IPS-20b (cell line): Measurements from ENCODE around the gene TRABD2A.

Source experiments
- H3K27ac ChIP-seq: one replicate; pipeline ENCODE4 v1.5.1; 2013; ENCODE audit warnings: low read length
- H3K27me3 ChIP-seq: 2 replicates; pipeline ENCODE4 v1.6.1; 2013; ENCODE audit warnings: mild to moderate bottlenecking, low read length, inconsistent platforms; ENCODE audit not compliant: insufficient read depth
- H3K36me3 ChIP-seq: 2 replicates; pipeline ENCODE4 v1.6.1; 2013; ENCODE audit warnings: low read depth, mild to moderate bottlenecking, inconsistent platforms, low read length, moderate library complexity; ENCODE audit not compliant: insufficient read depth
- H3K4me1 ChIP-seq: 2 replicates; pipeline ENCODE4 v1.6.1; 2013; ENCODE audit warnings: mild to moderate bottlenecking, control low read depth, inconsistent platforms, low read length, moderate library complexity; ENCODE audit not compliant: insufficient read depth
- H3K4me3 ChIP-seq: 2 replicates; pipeline ENCODE4 v1.5.1; 2013; ENCODE audit warnings: mild to moderate bottlenecking, low read length, inconsistent platforms
- H3K9ac ChIP-seq: 2 replicates; pipeline ENCODE4 v1.6.1; 2013; ENCODE audit warnings: low read depth, mild to moderate bottlenecking, inconsistent platforms, low read length, moderate library complexity
- H3K9me3 ChIP-seq: 2 replicates; pipeline ENCODE4 v1.6.1; 2013; ENCODE audit warnings: mild to moderate bottlenecking, low read depth, low read length, inconsistent platforms; ENCODE audit not compliant: insufficient read depth

The TRABD2A gene

DNA sequence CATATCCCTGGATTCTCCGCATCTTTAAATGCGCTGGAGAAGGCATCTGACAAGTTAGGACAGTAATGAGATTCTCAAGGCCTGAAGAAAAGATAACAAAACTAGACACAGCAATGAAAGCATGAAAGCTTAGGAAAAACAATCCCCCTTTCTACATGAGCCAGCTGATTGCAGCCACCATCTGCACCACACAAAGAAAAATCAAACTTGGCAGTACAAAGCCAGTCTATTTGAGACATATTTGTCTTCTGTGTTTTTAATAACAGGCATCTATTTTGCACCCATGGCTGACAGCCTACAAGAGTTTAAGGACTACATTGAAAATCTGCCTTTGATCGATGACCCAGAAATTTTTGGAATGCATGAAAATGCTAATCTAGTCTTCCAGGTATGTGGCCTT is 83.6 kb downstream of the TRABD2A start:
- Histone ChIP-seq H3K27ac (no peak overlapping the region), H3K9ac (no peak overlapping the region), H3K36me3 (no peaks in the 10 kb centered on the region), H3K9me3 (no peaks in the 10 kb centered on the region), H3K27me3 (no peaks in the 10 kb centered on the region), H3K4me3 (no peak overlapping the region), H3K4me1 (peaks cover 11% of the 10 kb centered on the region)

DNA sequence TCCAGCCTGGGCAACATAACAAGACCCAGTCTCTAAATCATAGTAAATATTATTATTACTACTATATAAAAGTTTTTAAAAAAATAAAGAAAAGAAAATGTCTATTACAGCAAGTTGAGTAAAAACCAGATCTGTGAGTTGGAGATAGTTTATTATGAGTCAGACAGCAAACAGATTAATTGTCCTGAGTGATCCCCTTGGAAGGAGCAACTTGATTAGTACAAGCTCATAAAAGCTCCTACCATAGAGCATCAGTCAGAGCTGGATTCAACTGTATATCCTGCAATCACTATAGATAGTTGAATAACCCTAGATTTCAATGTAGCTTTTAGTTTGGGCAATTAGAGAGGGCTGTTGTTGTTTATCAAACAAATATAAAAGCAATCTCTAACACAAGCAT is 84.1 kb downstream of the TRABD2A start:
- no peaks in the 10 kb centered on the region for H3K9me3 ChIP-seq
- H3K27me3 ChIP-seq, result no peaks in the 10 kb centered on the region
- no peak overlapping the region for H3K9ac ChIP-seq
- no peaks in the 10 kb centered on the region for H3K36me3 ChIP-seq
- no peak overlapping the region for H3K4me3 ChIP-seq
- H3K4me1 ChIP-seq, result peaks cover 11% of the 10 kb centered on the region
- H3K27ac ChIP-seq, result no peak overlapping the region

DNA sequence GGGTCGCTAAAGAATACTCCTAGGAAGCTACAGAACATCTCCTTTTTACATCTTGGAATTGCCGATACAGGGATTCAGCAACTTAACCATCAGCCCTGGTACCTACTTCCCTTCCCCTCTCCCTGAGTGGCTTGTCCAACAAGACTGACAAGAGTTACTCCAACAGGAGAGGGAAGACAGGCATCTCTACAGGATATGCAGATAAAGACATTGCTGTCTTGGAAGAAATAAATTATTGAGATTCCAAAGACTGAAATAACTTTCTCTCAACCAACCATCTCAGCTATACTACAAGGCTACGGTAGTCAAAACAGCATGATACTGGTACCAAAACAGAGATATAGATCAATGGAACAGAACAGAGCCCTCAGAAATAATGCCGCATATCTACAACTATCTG is 87.2 kb downstream of the TRABD2A start:
- Histone ChIP-seq H3K36me3 (no peaks in the 10 kb centered on the region), H3K4me1 (no peaks in the 10 kb centered on the region), H3K9ac (no peak overlapping the region), H3K4me3 (no peak overlapping the region), H3K9me3 (no peaks in the 10 kb centered on the region), H3K27me3 (no peaks in the 10 kb centered on the region), H3K27ac (no peak overlapping the region)

DNA sequence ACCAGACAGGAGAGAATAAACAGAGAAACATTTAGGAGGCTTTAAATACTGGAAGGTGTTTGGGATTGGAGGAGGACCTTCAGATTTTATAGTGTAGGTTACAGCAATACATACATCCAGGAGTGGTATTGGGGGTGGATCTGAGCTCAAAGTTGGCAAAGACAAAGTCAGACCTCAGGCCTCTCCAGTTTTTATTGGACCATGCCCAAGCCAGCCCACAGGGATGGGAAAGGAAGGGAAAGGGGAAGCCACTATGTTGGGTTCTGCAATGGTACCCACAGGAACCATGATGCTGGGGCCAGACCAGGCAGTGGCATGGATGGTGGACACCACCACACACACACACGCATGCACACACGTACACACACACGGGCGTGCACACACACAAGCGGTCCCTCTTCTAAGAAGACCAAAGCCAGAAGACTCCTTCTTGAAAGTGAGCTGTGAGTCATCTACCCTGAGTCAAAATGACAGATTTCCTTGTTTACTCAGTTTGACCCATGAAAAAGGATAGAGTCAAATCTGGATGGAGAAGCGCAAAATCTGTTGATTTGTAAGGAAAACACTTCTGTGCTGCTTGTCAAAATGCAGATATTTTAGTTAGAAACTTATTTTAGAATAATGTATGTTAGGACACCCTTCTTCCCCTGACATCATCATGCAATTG is 87.9 kb downstream of the TRABD2A start:
- H3K36me3 ChIP-seq, result no peaks in the 10 kb centered on the region
- H3K27ac ChIP-seq, result no peak overlapping the region
- no peaks in the 10 kb centered on the region for H3K9me3 ChIP-seq
- H3K4me1 ChIP-seq, result no peaks in the 10 kb centered on the region
- H3K9ac ChIP-seq, result no peak overlapping the region
- no peak overlapping the region for H3K4me3 ChIP-seq
- H3K27me3 ChIP-seq, result no peaks in the 10 kb centered on the region

DNA sequence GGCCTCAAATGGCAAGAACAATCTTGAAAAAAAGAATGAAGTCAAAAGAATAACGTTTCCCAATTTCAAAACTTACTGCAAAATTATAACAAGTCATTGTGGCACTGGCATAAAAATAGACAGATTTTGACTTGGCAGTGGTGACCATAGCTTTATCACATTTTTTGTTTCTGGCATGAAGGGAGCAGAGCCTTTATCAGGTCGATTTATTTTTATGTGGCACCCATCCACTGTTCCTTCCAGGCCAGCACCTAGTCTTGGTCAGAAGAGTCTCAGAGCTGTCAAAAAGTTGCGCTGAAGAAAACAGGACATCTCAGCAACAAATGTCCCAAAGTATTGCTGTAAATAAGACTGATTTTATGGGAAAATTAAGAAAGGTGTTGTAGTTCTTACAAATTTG is 92.4 kb downstream of the TRABD2A start:
- Histone ChIP-seq H3K27me3 (no peaks in the 10 kb centered on the region), H3K36me3 (no peaks in the 10 kb centered on the region), H3K27ac (no peak overlapping the region), H3K4me3 (no peak overlapping the region), H3K4me1 (no peaks in the 10 kb centered on the region), H3K9me3 (no peaks in the 10 kb centered on the region), H3K9ac (no peak overlapping the region)

DNA sequence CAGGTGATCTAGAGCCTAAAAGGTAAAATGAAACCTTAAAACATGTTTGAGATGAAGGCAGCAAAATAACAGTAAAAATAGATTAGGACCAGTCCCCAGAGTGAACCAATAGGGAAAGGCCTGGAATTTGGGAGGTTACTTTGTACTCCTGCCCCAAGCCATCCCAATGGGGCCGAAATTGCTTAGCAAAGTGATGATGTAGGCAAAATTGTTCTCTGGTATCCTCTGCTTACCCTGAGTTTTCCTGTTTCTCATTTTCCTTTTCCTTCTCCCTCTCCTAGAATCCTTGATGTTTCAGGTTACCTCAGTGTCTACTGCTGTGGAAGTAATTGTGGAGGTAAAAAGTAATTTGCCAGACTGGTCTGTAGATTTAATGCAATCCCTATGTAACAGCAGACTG is 92.9 kb downstream of the TRABD2A start:
- no peaks in the 10 kb centered on the region for H3K27me3 ChIP-seq
- no peaks in the 10 kb centered on the region for H3K36me3 ChIP-seq
- H3K4me3 ChIP-seq, result no peak overlapping the region
- no peaks in the 10 kb centered on the region for H3K4me1 ChIP-seq
- H3K27ac ChIP-seq, result no peak overlapping the region
- H3K9me3 ChIP-seq, result no peaks in the 10 kb centered on the region
- H3K9ac ChIP-seq, result no peak overlapping the region

DNA sequence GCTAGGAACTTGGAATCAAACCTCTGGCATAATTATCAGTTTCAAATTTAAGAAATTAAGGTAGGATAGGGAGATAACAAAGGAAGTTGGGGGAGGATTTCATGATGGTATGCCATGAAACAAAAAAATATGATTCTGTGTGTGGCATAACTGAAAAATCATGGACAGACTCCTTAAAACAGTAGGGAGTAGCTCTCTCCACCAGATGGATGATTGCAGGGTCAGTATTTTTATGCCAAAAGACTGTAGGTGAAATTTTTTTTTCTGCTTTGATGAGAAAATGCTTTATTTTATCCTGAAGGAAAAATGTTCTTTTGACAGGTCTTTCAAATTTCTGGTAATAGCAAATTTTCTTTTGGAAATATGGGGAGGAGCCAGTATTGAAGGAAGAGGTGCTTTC is 94.3 kb downstream of the TRABD2A start:
- no peaks in the 10 kb centered on the region for H3K9me3 ChIP-seq
- H3K4me1 ChIP-seq, result no peaks in the 10 kb centered on the region
- H3K27ac ChIP-seq, result no peak overlapping the region
- no peak overlapping the region for H3K4me3 ChIP-seq
- no peaks in the 10 kb centered on the region for H3K27me3 ChIP-seq
- no peak overlapping the region for H3K9ac ChIP-seq
- no peaks in the 10 kb centered on the region for H3K36me3 ChIP-seq

DNA sequence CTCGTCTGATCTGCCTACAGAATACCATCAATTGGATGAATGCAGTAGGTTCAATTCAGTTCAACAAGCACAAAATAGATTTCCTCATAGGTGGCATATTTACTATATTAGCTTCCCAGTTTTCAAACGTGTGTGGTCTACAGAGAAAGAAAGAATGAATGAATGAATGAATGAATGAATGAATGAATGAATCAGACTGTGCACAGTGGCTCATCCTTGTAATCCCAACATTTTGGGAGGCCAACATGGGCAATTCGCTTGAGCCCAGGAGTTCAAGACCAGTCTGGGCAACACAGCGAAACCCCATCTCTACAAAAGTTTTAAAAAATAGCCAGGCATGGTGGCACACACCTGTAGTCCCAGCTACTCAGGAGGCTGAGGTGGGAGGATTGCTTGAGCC is 94.9 kb downstream of the TRABD2A start:
- Histone ChIP-seq H3K4me1 (no peaks in the 10 kb centered on the region), H3K9ac (no peak overlapping the region), H3K27me3 (no peaks in the 10 kb centered on the region), H3K9me3 (no peaks in the 10 kb centered on the region), H3K4me3 (no peak overlapping the region), H3K36me3 (no peaks in the 10 kb centered on the region), H3K27ac (no peak overlapping the region)

DNA sequence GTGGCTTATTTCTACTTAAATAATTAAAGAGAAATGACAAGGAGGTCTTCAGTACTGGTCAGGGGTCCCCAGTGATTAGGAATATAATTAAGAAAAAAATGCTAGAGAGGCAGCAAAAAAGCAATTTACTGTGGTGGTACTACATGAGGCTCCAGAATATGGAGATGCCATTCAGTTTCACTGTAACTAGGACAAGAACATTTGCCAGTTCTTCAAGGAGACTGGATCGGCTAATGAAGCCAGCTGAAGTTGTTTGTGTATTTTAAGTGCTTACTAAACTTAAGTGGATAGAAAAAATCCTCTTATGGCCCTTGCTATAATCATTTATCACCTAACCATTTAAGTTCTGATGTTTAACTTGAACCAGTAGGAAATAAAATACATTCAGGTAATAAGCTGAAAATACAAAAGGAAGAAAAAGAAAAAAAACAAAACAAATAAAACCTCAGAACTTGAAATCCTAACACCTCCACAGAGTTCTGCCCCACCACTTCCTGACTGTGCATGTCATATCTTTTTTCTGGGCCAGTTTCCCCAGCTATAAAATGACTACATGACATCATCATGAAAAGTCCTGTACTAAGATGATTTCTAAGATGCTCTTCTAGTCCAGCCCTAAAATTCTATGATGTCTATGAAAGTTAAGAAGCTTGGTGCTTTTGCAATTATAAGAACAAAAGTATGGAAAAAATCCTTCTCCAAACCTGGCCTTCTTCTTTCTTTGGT is 98.0 kb downstream of the TRABD2A start:
- Histone ChIP-seq H3K9me3 (no peaks in the 10 kb centered on the region), H3K36me3 (no peaks in the 10 kb centered on the region), H3K27me3 (no peaks in the 10 kb centered on the region), H3K4me1 (no peaks in the 10 kb centered on the region), H3K9ac (no peak overlapping the region), H3K27ac (no peak overlapping the region), H3K4me3 (no peak overlapping the region)

DNA sequence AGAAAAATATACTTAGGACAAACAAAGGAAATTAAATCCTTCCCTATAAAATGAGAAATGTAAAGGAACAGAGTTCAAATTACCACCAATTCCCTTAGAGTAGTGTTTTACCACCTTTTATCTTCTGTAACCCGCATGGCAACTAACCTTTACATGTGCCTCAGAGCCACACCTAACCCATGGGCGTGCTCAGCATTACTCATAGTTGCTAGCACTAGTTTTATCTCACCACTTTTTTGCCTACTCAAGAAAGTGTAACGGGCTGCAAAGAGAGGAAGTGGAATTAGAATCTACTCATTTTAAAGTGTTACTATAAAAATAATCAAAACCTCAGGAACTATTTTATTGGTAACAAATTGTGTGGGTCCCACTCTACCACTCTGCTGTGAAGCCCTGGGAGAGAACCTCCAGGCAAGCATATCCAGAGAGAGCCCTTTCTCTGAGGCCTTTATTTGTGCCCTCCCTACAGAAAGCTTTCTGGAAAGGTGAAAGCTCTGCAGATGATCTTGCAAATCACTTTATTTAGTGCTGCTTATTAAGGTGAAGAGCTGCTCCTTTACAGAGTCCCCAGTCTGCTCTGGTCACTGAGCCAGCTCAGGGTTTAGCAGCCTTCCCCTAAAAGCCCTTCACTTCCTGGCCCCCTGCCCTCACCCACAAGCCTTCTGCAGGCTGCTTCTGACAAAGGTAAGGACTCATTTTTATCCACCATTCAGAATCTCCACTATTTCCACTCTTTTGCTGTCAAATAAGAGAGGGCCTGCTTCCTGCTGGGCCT is 98.8 kb downstream of the TRABD2A start:
- Histone ChIP-seq H3K27me3 (no peaks in the 10 kb centered on the region), H3K9ac (no peak overlapping the region), H3K9me3 (no peaks in the 10 kb centered on the region), H3K36me3 (no peaks in the 10 kb centered on the region), H3K4me1 (no peaks in the 10 kb centered on the region), H3K4me3 (no peak overlapping the region), H3K27ac (no peak overlapping the region)

DNA sequence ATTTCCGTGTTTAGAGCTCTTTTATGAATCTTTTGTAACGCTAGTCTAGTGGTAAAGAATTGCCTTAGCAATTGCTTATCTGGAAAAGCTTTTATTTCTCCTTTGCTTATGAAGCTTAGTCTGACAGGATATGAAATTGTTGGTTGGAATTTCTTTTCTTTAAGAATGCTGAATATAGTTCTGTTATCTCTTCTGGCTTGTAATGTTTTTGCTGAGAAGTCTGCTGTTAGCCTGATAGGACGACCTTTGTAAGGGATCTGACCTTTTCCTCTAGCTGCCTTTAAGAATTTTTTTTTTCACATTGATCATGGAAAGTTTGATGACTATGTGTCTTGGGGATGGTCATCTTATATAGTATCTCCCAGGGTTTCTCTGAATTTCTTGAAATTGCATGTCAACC is 101.1 kb downstream of the TRABD2A start:
- H3K9me3 ChIP-seq, result peaks cover 4% of the 10 kb centered on the region; the same call in 1 of the 2 replicates
- no peak overlapping the region for H3K9ac ChIP-seq

More for the DNA sequence above, 101.1 kb downstream of the TRABD2A start:
- Histone ChIP-seq H3K27me3 (no peaks in the 10 kb centered on the region), H3K4me3 (no peak overlapping the region), H3K27ac (no peak overlapping the region), H3K4me1 (no peaks in the 10 kb centered on the region), H3K36me3 (no peaks in the 10 kb centered on the region)
